Transverse colon (tissue), 4 donors: ENCODE results near the gene CD34.

ENCODE experiments used
- CTCF ChIP-seq, 5 experiments: fragments of 200-600 bp in 3 of 5; fragments of 450-650 bp in 2 of 5; sonication (generic) in 3 of 5; IDR thresholded peaks; 1 replicate in 2 of 5; 2 replicates in 3 of 5; pipeline ENCODE4 v1.5.1; 2016 to 2017; ENCODE audit warnings: antibody characterized with exemption in 5 of 5, inconsistent platforms in 3 of 5, mild to moderate bottlenecking in 2 of 5, moderate library complexity in 1 of 5
- POLR2A ChIP-seq: fragments of 450-650 bp; IDR thresholded peaks from one replicate; pipeline ENCODE4 v1.6.1; 2016; ENCODE audit warnings: antibody characterized with exemption, mild to moderate bottlenecking, moderate library complexity
- POLR2AphosphoS5 ChIP-seq, 3 donors: sonication (generic); formaldehyde crosslinking; IDR thresholded peaks; one replicate each; pipeline ENCODE4 v1.6.1; 2016; ENCODE audit warnings: antibody characterized with exemption in 3 of 3

- TF ChIP-seq CTCF (IDR thresholded peaks at IDR 0.05) (no peak), POLR2A (no peak), POLR2AphosphoS5 (IDR thresholded peaks at IDR 0.05) (no peak)
Observed at GRCh38 chr1:207858806-207859205, 52.1 kb downstream of the CD34 start.
